Neuronal stem cell (in vitro differentiated cells): ENCODE results near the gene PCSK9.

ENCODE experiments used
- DNase-seq: peaks from one replicate; pipeline ENCODE4 v3.0.0-alpha.2; 2013; ENCODE audit warnings: low spot score
- H2AFZ ChIP-seq: one replicate; pipeline ENCODE4 v1.6.1; 2013; ENCODE audit warnings: mild to moderate bottlenecking, low read length, inconsistent platforms
- H2AK5ac ChIP-seq: 2 replicates; pipeline ENCODE4 v1.6.1; 2013; ENCODE audit warnings: low read depth, mild to moderate bottlenecking, inconsistent platforms, low read length, moderate library complexity, mixed read lengths
- H2BK120ac ChIP-seq: 2 replicates; pipeline ENCODE4 v1.6.1; 2013; ENCODE audit warnings: low read depth, mild to moderate bottlenecking, inconsistent platforms, low read length, moderate library complexity, mixed read lengths
- H2BK12ac ChIP-seq: one replicate; pipeline ENCODE4 v1.6.1; 2013; ENCODE audit warnings: low read length, inconsistent platforms
- H2BK15ac ChIP-seq: 2 replicates; pipeline ENCODE4 v1.6.1; 2013; ENCODE audit warnings: mild to moderate bottlenecking, low read length, inconsistent platforms, mixed read lengths
- H2BK5ac ChIP-seq: one replicate; pipeline ENCODE4 v1.6.1; 2013; ENCODE audit warnings: inconsistent platforms, mild to moderate bottlenecking, low read length, moderate library complexity
- H3K14ac ChIP-seq: one replicate; pipeline ENCODE4 v1.6.1; 2013; ENCODE audit warnings: low read length, inconsistent platforms
- H3K18ac ChIP-seq: 2 replicates; pipeline ENCODE4 v1.6.1; 2013; ENCODE audit warnings: low read length, inconsistent platforms
- H3K23ac ChIP-seq: 2 replicates; pipeline ENCODE4 v1.6.1; 2013; ENCODE audit warnings: low read depth, mild to moderate bottlenecking, mixed read lengths, low read length, inconsistent platforms; ENCODE audit not compliant: poor library complexity
- H3K27ac ChIP-seq: replicated peaks from 3 replicates; pipeline ENCODE4 v1.5.1; 2013; ENCODE audit warnings: low read length, inconsistent platforms
- H3K27me3 ChIP-seq, 3 experiments: 2 replicates each; pipeline ENCODE4 v1.6.1; 2013; ENCODE audit warnings: low read length in 3 of 3, mild to moderate bottlenecking in 2 of 3, inconsistent platforms in 1 of 3, low read depth in 1 of 3, mixed read lengths in 1 of 3, moderate library complexity in 1 of 3; ENCODE audit not compliant: control insufficient read depth in 3 of 3, insufficient read depth in 3 of 3
- H3K36me3 ChIP-seq, 2 donors: replicated peaks in 1 of 2; 2 replicates each; pipeline ENCODE4 v1.6.1; 2013; ENCODE audit warnings: low read length in 2 of 2; ENCODE audit not compliant: control insufficient read depth in 2 of 2, insufficient read depth in 2 of 2
- H3K4ac ChIP-seq: 2 replicates; pipeline ENCODE4 v1.6.1; 2013; ENCODE audit warnings: inconsistent platforms, mild to moderate bottlenecking, low read length, moderate library complexity
- H3K4me1 ChIP-seq, 2 donors: 1 replicate in 1 of 2; 2 replicates in 1 of 2; pipeline ENCODE4 v1.6.1; 2013; ENCODE audit warnings: low read length in 2 of 2, low read depth in 1 of 2; ENCODE audit not compliant: control insufficient read depth in 2 of 2, insufficient read depth in 1 of 2
- H3K4me2 ChIP-seq: one replicate; pipeline ENCODE4 v1.6.1; 2013; ENCODE audit warnings: mild to moderate bottlenecking, low read length, inconsistent platforms; ENCODE audit not compliant: insufficient read depth, poor library complexity, severe bottlenecking
- H3K4me3 ChIP-seq, 2 donors: 2 replicates each; pipeline ENCODE4 v1.5.1; 2013; ENCODE audit warnings: low read length in 2 of 2, mild to moderate bottlenecking in 2 of 2, inconsistent platforms in 1 of 2, moderate library complexity in 1 of 2
- H3K79me1 ChIP-seq: one replicate; pipeline ENCODE4 v1.6.1; 2013; ENCODE audit warnings: low read depth, mild to moderate bottlenecking, inconsistent platforms, low read length, moderate library complexity
- H3K9ac ChIP-seq: one replicate; pipeline ENCODE4 v1.6.1; 2013; ENCODE audit warnings: mild to moderate bottlenecking, low read depth, low read length, inconsistent platforms; ENCODE audit not compliant: poor library complexity
- H3K9me3 ChIP-seq, 2 donors: replicated peaks in 1 of 2; 2 replicates each; pipeline versions ENCODE3 to v1.6.1; 2013; ENCODE audit warnings: low read length in 2 of 2, mild to moderate bottlenecking in 2 of 2, inconsistent platforms in 1 of 2, low read depth in 1 of 2, mixed read lengths in 1 of 2, moderate library complexity in 1 of 2; ENCODE audit not compliant: control insufficient read depth in 2 of 2, insufficient read depth in 1 of 2
- H4K8ac ChIP-seq: one replicate; pipeline ENCODE4 v1.6.1; 2013; ENCODE audit warnings: low read depth, mild to moderate bottlenecking, inconsistent platforms, low read length, moderate library complexity
- H4K91ac ChIP-seq: one replicate; pipeline ENCODE4 v1.6.1; 2013; ENCODE audit warnings: low read length, low read depth, mild to moderate bottlenecking, inconsistent platforms; ENCODE audit not compliant: poor library complexity
- WGBS, 2 donors: extraction: QIAGEN DNeasy Blood & Tissue Kit; methylation state at CpG; one replicate each; pipeline ENCODE4 v1.1.7; 2013; ENCODE audit warnings: missing lambda C conversion rate in 2 of 2, mixed read lengths in 1 of 2; ENCODE audit not compliant: insufficient read length in 2 of 2, insufficient replicate concordance in 1 of 2; ENCODE audit errors: extremely low coverage in 2 of 2; 5-methylcytosine and 5-hydroxymethylcytosine counted together

Gene PCSK9

GRCh38 chr1:55010887-55011217, 28.5 kb upstream of the PCSK9 start:
- WGBS, 2 donors = no CpG with 5 or more reads among the region's 7 CpGs
- H3K27ac ChIP-seq = no peak overlapping the region
- H4K91ac ChIP-seq = no peak overlapping the region
- no peak overlapping the region for H4K8ac ChIP-seq
- no peak overlapping the region for H2AK5ac ChIP-seq
- H2BK12ac ChIP-seq = no peak overlapping the region
- H3K4ac ChIP-seq = no peak overlapping the region
- H2AFZ ChIP-seq = no peak overlapping the region
- no peaks in the 10 kb centered on the region for H3K36me3 ChIP-seq
- peaks cover 0 to 30% (median 0%) of the 10 kb centered on the region in 3 experiments for H3K27me3 ChIP-seq
- H3K4me3 ChIP-seq = no peak overlapping the region
- no peak overlapping the region for H3K4me2 ChIP-seq
- H3K23ac ChIP-seq = no peak overlapping the region
- H3K9me3 ChIP-seq = no peaks in the 10 kb centered on the region
- no peak overlapping the region for H3K14ac ChIP-seq
- no peak overlapping the region for H3K18ac ChIP-seq
- no peak for DNase-seq
- no peak overlapping the region for H2BK5ac ChIP-seq
- no peaks in the 10 kb centered on the region for H3K79me1 ChIP-seq
- H3K4me1 ChIP-seq = no peaks in the 10 kb centered on the region
- H2BK15ac ChIP-seq = no peak overlapping the region
- H3K9ac ChIP-seq = no peak overlapping the region
- no peak overlapping the region for H2BK120ac ChIP-seq

GRCh38 chr1:55012661-55013060, 26.7 kb upstream of the PCSK9 start:
- H2BK15ac ChIP-seq = no peak overlapping the region
- H3K27ac ChIP-seq = no peak overlapping the region
- no peak overlapping the region for H4K8ac ChIP-seq
- H3K9ac ChIP-seq = no peak overlapping the region
- no peak overlapping the region for H3K23ac ChIP-seq
- no peaks in the 10 kb centered on the region for H3K4me1 ChIP-seq
- no peak overlapping the region for H3K14ac ChIP-seq
- no CpG with 5 or more reads among the region's 1 CpG for WGBS, 2 donors
- H3K4ac ChIP-seq = no peak overlapping the region
- H4K91ac ChIP-seq = no peak overlapping the region
- H2AK5ac ChIP-seq = no peak overlapping the region
- H2AFZ ChIP-seq = no peak overlapping the region
- no peaks in the 10 kb centered on the region for H3K36me3 ChIP-seq
- no peak for DNase-seq
- no peak overlapping the region for H3K4me3 ChIP-seq
- no peak overlapping the region for H3K4me2 ChIP-seq
- no peaks in the 10 kb centered on the region for H3K79me1 ChIP-seq
- H3K27me3 ChIP-seq = peaks cover 0 to 36% (median 0%) of the 10 kb centered on the region in 3 experiments
- no peak overlapping the region for H2BK12ac ChIP-seq
- H2BK5ac ChIP-seq = no peak overlapping the region
- H3K18ac ChIP-seq = no peak overlapping the region
- H2BK120ac ChIP-seq = no peak overlapping the region
- no peaks in the 10 kb centered on the region for H3K9me3 ChIP-seq

- Histone ChIP-seq H3K4me1 (no peaks in the 10 kb centered on the region), H3K4ac (no peak overlapping the region), H3K27ac (no peak overlapping the region), H3K14ac (no peak overlapping the region), H3K79me1 (no peaks in the 10 kb centered on the region), H3K23ac (no peak overlapping the region), H3K9me3 (no peaks in the 10 kb centered on the region), H4K8ac (no peak overlapping the region), H2BK12ac (no peak overlapping the region), H2BK120ac (no peak overlapping the region), H2AFZ (no peak overlapping the region), H3K27me3 (peaks cover 0 to 32% (median 0%) of the 10 kb centered on the region in 3 experiments), H2BK5ac (no peak overlapping the region), H2AK5ac (no peak overlapping the region), H2BK15ac (no peak overlapping the region), H3K9ac (no peak overlapping the region), H4K91ac (no peak overlapping the region), H3K4me3 (no peak overlapping the region), H3K4me2 (no peak overlapping the region), H3K18ac (no peak overlapping the region), H3K36me3 (no peaks in the 10 kb centered on the region)
- DNase-seq = no peak
- WGBS, 2 donors = no CpG with 5 or more reads among the region's 5 CpGs
These were observed 24.2 kb upstream of the PCSK9 start for GRCh38 chr1:55015123-55015522.

- Histone ChIP-seq H3K14ac (no peak overlapping the region), H2BK5ac (no peak overlapping the region), H3K23ac (no peak overlapping the region), H3K18ac (no peak overlapping the region), H3K9me3 (no peaks in the 10 kb centered on the region), H2BK12ac (no peak overlapping the region), H2AFZ (no peak overlapping the region), H3K4me2 (no peak overlapping the region), H3K79me1 (no peaks in the 10 kb centered on the region), H3K27ac (no peak overlapping the region), H3K27me3 (peaks cover 0 to 30% (median 0%) of the 10 kb centered on the region in 3 experiments), H3K9ac (no peak overlapping the region), H2BK15ac (no peak overlapping the region), H4K91ac (no peak overlapping the region), H3K4ac (no peak overlapping the region), H2AK5ac (no peak overlapping the region), H3K4me1 (no peaks in the 10 kb centered on the region), H3K4me3 (no peak overlapping the region), H4K8ac (no peak overlapping the region), H3K36me3 (no peaks in the 10 kb centered on the region), H2BK120ac (no peak overlapping the region)
- DNase-seq = no peak
- no CpG with 5 or more reads among the region's 12 CpGs for WGBS, 2 donors
These were observed 23.4 kb upstream of the PCSK9 start for GRCh38 chr1:55015731-55016620.
